ENCODE results near the gene PIF1.

PIF1 gene

GRCh38 chr15:64774629-64775493 lies 50.6 kb downstream of the PIF1 start:
- DNase-seq (ENCODE audit: low spot score): no peak

GRCh38 chr15:64774037-64774628 lies 51.3 kb downstream of the PIF1 start:
- DNase-seq (ENCODE audit: low spot score): no peak

GRCh38 chr15:64773606-64774005 lies 51.8 kb downstream of the PIF1 start:
- DNase-seq (ENCODE audit: low spot score): no peak

GRCh38 chr15:64772964-64773363 lies 52.5 kb downstream of the PIF1 start:
- DNase-seq (ENCODE audit: low spot score): no peak

- DNase-seq (ENCODE audit: low spot score): no peak
Measured at GRCh38 chr15:64772488-64772887, 53.0 kb downstream of the PIF1 start.

GRCh38 chr15:64770626-64771025 lies 54.8 kb downstream of the PIF1 start:
- no peak for DNase-seq (ENCODE audit: low spot score)

- no peak for DNase-seq (ENCODE audit: low spot score)
Measured at GRCh38 chr15:64767203-64767602, 58.2 kb downstream of the PIF1 start.

- DNase-seq (ENCODE audit: low spot score): no peak
Measured at GRCh38 chr15:64766058-64766457, 59.4 kb downstream of the PIF1 start.

All from AG08395 (cell line).